ENCODE data around the gene TLK2. TPM values are rescaled to one million over a fixed set of nuclear protein-coding genes. Genes with fewer than 3 reads are reported as not detected.

TLK2 gene
- total RNA-seq: 47.5 and 51.8 TPM in 2 replicates

DNA sequence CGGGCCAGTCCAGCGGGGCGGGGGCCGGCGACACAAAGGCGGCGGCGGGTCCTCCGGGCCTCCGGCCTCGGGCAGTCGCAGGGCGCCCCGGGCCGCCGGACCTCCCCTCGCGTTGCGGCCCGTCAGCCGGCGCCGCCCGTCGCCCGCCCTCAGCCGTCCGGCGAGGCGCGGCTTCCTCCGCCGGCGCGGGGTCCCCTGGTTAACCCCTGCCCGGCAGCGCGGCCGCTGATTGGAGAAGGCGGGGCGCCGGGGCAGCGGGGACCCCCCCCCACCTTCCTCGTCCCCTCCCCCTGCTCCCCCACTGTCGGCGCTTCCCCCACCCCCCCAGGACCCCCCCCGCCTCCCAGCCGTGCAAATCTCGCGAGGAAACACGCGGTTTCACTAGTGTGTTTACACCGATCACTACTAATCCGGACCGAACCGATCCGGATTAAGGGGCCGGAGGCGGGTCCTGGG is at the start of gene TLK2:
TLK2 (plus strand) TSS at position 402 of the 456 bp plus-strand sequence. CDS start 2,301 bp downstream, outside the sequence.

DNA sequence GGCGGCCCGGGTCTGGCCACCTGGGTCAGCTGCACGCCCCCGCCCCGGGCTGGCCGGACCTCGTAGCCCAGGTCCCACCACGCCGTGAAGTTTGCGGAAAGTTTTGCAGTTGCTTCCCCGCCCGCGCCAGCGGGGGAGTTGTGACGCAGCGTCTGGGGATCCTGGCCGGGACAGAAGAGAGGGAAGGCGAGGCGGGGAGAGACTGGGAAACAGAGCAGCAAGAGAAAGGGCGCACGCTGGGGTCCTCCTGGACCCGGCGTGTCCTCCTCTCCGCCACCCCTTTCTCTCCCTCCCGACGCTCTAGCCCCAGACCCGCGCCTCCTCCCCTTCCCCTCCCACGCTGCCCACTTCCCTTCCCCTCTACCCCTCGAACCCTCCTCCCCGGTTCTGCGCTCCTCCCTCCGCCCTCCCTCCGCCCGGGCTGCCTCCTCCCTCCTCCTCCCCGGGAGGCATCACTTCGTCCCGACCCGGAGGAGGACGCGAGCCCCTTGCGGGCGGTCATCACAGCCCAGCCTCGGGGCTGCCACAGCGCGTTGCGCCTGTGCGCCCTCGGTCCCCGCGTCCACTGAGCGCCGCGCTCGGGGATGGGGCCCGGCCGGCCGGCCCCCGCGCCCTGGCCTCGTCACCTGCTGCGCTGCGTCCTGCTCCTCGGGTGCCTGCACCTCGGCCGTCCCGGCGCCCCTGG is 148.7 kb downstream of the TLK2 start, which contains the start of gene MRC2:
MRC2 (plus strand) TSS at position 452 of the 685 bp plus-strand sequence; CDS start at position 585, 133 bp downstream.

Other genes starting within 250 kb of the TLK2 start
- gene EFCAB3, start 98.3 kb upstream of the TLK2 start, total RNA-seq: not detected in 2 replicates
- 19.7 and 20.9 TPM in 2 replicates for gene METTL2A, start 54.9 kb upstream of the TLK2 start, total RNA-seq
- 44.9 and 109 TPM in 2 replicates for gene MRC2, start 148.8 kb downstream of the TLK2 start, total RNA-seq